GM12873 (cell line): ENCODE data around the gene SAE1.

ENCODE experiments used
- CTCF ChIP-seq: IDR thresholded peaks from 2 replicates; pipeline ENCODE4 v1.5.1; 2012; ENCODE audit warnings: low read depth, mild to moderate bottlenecking, moderate library complexity, low read length, control low read depth; ENCODE audit not compliant: insufficient read depth; ENCODE audit errors: missing control alignments

The SAE1 gene

GRCh38 chr19:47188507-47189033 lies 57.9 kb downstream of the SAE1 start:
- TF ChIP-seq CTCF = no peak

- TF ChIP-seq CTCF = no peak
These were observed 59.6 kb downstream of the SAE1 start for GRCh38 chr19:47190167-47190727.

- no peak for TF ChIP-seq CTCF
These were observed 64.8 kb downstream of the SAE1 start for GRCh38 chr19:47195434-47195833.

- no peak for TF ChIP-seq CTCF
These were observed 66.5 kb downstream of the SAE1 start for GRCh38 chr19:47197141-47197540.

GRCh38 chr19:47200530-47200929 lies 69.9 kb downstream of the SAE1 start:
- TF ChIP-seq CTCF = no peak

GRCh38 chr19:47203254-47203653 lies 72.6 kb downstream of the SAE1 start:
- no peak for TF ChIP-seq CTCF

GRCh38 chr19:47209319-47210179 lies 78.9 kb downstream of the SAE1 start:
- TF ChIP-seq CTCF = no peak
